ENCODE data around the gene RCSD1. TPM values are rescaled to one million over a fixed set of nuclear protein-coding genes. Genes with fewer than 3 reads are reported as not detected.

Gene RCSD1
- total and polyA plus RNA-seq, 2 of the 13 experiments (the other 11 are each of a cell fraction or from before 2014, with no cell fraction given), result not detected

DNA sequence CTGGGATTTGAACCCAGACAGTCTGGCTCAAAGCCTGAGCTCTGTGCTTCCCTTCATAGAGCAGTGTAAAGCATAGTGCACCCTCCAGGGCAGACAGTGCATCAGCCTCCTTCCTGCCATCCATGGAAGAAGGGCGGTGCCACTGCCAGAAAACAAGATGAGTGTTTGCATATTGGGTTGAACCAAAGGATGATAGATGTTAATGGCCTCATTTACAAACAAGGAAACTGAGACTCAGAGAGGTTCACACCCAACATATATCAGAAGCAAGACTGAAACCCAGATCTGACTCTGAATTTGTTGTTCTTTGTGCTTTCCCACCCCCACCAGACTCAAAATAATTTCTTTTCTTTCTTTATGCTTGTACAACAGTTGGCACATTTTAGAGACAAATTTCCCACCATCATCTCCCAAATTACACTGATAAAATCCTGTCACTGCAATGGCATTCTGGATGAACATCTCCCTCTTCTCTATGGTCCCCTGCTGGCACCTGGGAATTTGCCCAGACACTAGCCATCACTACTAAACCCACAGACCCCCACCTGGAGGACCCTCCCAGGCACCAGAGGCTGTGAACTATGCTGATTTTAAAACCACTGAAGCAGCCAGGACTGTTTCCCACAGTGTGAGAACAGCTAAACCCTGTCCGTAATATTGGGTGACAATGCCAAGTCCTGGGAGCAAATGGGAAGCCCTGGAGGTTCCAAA, 46.3 kb downstream of the RCSD1 start (continued):
- TF ChIP-seq, protein P1, sequence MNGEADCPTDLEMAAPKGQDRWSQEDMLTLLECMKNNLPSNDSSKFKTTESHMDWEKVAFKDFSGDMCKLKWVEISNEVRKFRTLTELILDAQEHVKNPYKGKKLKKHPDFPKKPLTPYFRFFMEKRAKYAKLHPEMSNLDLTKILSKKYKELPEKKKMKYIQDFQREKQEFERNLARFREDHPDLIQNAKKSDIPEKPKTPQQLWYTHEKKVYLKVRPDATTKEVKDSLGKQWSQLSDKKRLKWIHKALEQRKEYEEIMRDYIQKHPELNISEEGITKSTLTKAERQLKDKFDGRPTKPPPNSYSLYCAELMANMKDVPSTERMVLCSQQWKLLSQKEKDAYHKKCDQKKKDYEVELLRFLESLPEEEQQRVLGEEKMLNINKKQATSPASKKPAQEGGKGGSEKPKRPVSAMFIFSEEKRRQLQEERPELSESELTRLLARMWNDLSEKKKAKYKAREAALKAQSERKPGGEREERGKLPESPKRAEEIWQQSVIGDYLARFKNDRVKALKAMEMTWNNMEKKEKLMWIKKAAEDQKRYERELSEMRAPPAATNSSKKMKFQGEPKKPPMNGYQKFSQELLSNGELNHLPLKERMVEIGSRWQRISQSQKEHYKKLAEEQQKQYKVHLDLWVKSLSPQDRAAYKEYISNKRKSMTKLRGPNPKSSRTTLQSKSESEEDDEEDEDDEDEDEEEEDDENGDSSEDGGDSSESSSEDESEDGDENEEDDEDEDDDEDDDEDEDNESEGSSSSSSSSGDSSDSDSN (CRISPR knock-in tag; IDR thresholded peaks at IDR 0.05), result no peak
- TF ChIP-seq NFKBIZ (CRISPR knock-in tag; IDR thresholded peaks at IDR 0.05) (no peak), PPARG (CRISPR knock-in tag; conservative IDR thresholded peaks at IDR 0.05) (no peak), ZFP36 (IDR thresholded peaks at IDR 0.05; ENCODE audit: borderline replicate concordance, low read depth, low read length, partially characterized antibody) (no peak), ZNF670 (CRISPR knock-in tag; IDR thresholded peaks at IDR 0.05; ENCODE audit: borderline replicate concordance) (no peak), ZNF530 (CRISPR knock-in tag; IDR thresholded peaks at IDR 0.05; ENCODE audit: low read depth) (no peak), ZNF790 (CRISPR knock-in tag; IDR thresholded peaks at IDR 0.05; ENCODE audit: borderline replicate concordance) (no peak)
- TF ChIP-seq, protein P2, sequence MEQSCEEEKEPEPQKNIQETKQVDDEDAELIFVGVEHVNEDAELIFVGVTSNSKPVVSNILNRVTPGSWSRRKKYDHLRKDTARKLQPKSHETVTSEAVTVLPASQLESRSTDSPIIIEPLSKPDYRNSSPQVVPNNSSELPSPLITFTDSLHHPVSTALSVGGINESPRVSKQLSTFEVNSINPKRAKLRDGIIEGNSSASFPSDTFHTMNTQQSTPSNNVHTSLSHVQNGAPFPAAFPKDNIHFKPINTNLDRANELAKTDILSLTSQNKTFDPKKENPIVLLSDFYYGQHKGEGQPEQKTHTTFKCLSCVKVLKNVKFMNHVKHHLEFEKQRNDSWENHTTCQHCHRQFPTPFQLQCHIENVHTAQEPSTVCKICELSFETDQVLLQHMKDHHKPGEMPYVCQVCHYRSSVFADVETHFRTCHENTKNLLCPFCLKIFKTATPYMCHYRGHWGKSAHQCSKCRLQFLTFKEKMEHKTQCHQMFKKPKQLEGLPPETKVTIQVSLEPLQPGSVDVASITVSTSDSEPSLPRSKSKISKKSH (CRISPR knock-in tag; IDR thresholded peaks at IDR 0.05; ENCODE audit: borderline replicate concordance), result no peak
- TF ChIP-seq, protein P3, sequence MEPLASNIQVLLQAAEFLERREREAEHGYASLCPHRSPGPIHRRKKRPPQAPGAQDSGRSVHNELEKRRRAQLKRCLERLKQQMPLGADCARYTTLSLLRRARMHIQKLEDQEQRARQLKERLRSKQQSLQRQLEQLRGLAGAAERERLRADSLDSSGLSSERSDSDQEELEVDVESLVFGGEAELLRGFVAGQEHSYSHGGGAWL (CRISPR knock-in tag; IDR thresholded peaks at IDR 0.05), result no peak
